ENCODE results near the gene POU6F2.
"Not testable (repeated sequence)": the region's sequence is repeated elsewhere in the genome, so short reads cannot be mapped to it uniquely, and the experiment has no call there.

Gene POU6F2

DNA sequence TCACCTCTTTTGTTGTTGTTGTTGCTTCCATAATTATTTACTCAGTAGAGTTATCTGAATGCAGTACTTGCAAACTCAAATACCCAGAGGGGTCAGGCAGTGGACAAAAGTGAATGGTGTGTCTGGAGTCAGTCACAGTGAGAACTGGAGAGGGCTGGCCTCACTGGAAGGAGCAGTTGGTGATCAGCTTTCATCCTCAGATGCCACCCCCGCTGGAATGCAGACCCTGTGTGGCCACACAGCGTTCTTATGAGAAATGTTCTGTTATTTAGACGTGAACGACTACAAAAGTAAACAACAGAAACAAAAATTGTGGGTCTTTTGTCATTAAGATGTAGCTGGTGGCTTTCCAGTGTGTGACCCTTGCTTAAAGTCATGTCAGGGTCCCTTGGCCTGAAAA is 39.1 kb upstream of the POU6F2 start:
- Histone ChIP-seq H3K9ac (ENCODE audit: low read depth, low read length, poor library complexity) (no peak overlapping the region), H2AFZ (ENCODE audit: low read length) (peak overlapping the region; percentile 54), H3K36me3 (replicated peaks in 1 of 2; ENCODE audit: control insufficient read depth in 2 of 2, insufficient read depth in 2 of 2, low read length in 2 of 2) (no peaks in the 10 kb centered on the region), H2BK15ac (ENCODE audit: low read length) (no peak overlapping the region), H3K23ac (ENCODE audit: low read depth, low read length, poor library complexity) (no peak overlapping the region), H3K4ac (ENCODE audit: low read length) (no peak overlapping the region), H3K9me3 (replicated peaks in 1 of 2; ENCODE audit: control insufficient read depth in 2 of 2, insufficient read depth in 1 of 2, low read depth in 1 of 2, low read length in 2 of 2) (no peaks in the 10 kb centered on the region), H2BK5ac (ENCODE audit: low read length) (no peak overlapping the region), H3K4me1 (ENCODE audit: control insufficient read depth in 2 of 2, insufficient read depth in 1 of 2, low read depth in 1 of 2, low read length in 2 of 2) (peaks cover 0 to 10% of the 10 kb centered on the region in 2 donors), H3K79me1 (ENCODE audit: low read depth, low read length) (no peaks in the 10 kb centered on the region), H2AK5ac (ENCODE audit: low read depth, low read length) (no peak overlapping the region), H3K14ac (ENCODE audit: low read length) (no peak overlapping the region), H3K18ac (ENCODE audit: low read length) (no peak overlapping the region), H3K4me3 (ENCODE audit: low read length in 2 of 2) (no peak overlapping the region), H3K27ac (replicated peaks; ENCODE audit: low read length) (no peak overlapping the region), H2BK120ac (ENCODE audit: low read depth, low read length) (no peak overlapping the region), H2BK12ac (ENCODE audit: low read length) (no peak overlapping the region), H4K91ac (ENCODE audit: low read depth, low read length, poor library complexity) (no peak overlapping the region), H3K4me2 (ENCODE audit: insufficient read depth, low read length, poor library complexity, severe bottlenecking) (no peak overlapping the region), H4K8ac (ENCODE audit: low read depth, low read length) (no peak overlapping the region), H3K27me3 (ENCODE audit: control insufficient read depth in 3 of 3, insufficient read depth in 3 of 3, low read depth in 1 of 3, low read length in 3 of 3) (no peaks in the 10 kb centered on the region)
- no CpG with 5 or more reads among the region's 4 CpGs for WGBS, 2 donors (ENCODE audit: extremely low coverage in 2 of 2, insufficient read length in 2 of 2, insufficient replicate concordance in 1 of 2)
- no peak for DNase-seq (ENCODE audit: low spot score)

DNA sequence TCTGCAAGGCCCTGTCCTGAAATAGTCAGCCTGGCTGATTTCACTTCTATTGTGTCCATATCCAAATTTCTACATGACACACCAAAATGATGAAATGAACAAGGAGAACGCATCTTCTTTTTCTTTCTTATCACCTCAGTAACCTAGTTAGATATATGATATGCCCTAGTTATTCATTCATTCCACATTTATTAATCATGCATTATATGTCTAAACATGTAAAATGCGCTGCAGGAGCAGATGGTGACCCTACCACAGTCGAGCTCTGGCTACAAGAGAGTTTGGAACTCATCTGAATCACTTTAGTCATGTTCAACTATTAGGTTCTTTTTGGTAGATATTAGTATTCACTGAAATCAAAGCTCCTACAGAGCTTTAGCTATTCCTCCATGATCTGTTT is 36.9 kb upstream of the POU6F2 start:
- no peaks in the 10 kb centered on the region for H3K27me3 ChIP-seq (ENCODE audit: control insufficient read depth in 3 of 3, insufficient read depth in 3 of 3, low read depth in 1 of 3, low read length in 3 of 3)
- no peak overlapping the region for H3K14ac ChIP-seq (ENCODE audit: low read length)
- no peak overlapping the region for H4K91ac ChIP-seq (ENCODE audit: low read depth, low read length, poor library complexity)
- no peak overlapping the region for H2BK5ac ChIP-seq (ENCODE audit: low read length)
- H2BK120ac ChIP-seq (ENCODE audit: low read depth, low read length), result no peak overlapping the region
- no peak overlapping the region for H3K4ac ChIP-seq (ENCODE audit: low read length)
- H3K4me3 ChIP-seq (ENCODE audit: low read length in 2 of 2), result no peak overlapping the region
- H4K8ac ChIP-seq (ENCODE audit: low read depth, low read length), result no peak overlapping the region
- DNase-seq (ENCODE audit: low spot score), result no peak
- no CpG with 5 or more reads among the region's 3 CpGs for WGBS, 2 donors (ENCODE audit: extremely low coverage in 2 of 2, insufficient read length in 2 of 2, insufficient replicate concordance in 1 of 2)
- no peak overlapping the region for H2BK15ac ChIP-seq (ENCODE audit: low read length)
- H3K4me2 ChIP-seq (ENCODE audit: insufficient read depth, low read length, poor library complexity, severe bottlenecking), result no peak overlapping the region
- no peaks in the 10 kb centered on the region for H3K9me3 ChIP-seq (replicated peaks in 1 of 2; ENCODE audit: control insufficient read depth in 2 of 2, insufficient read depth in 1 of 2, low read depth in 1 of 2, low read length in 2 of 2)
- H2AK5ac ChIP-seq (ENCODE audit: low read depth, low read length), result no peak overlapping the region
- no peaks in the 10 kb centered on the region for H3K79me1 ChIP-seq (ENCODE audit: low read depth, low read length)
- no peak overlapping the region for H2AFZ ChIP-seq (ENCODE audit: low read length)
- H3K9ac ChIP-seq (ENCODE audit: low read depth, low read length, poor library complexity), result no peak overlapping the region
- no peaks in the 10 kb centered on the region for H3K36me3 ChIP-seq (replicated peaks in 1 of 2; ENCODE audit: control insufficient read depth in 2 of 2, insufficient read depth in 2 of 2, low read length in 2 of 2)
- no peak overlapping the region for H3K27ac ChIP-seq (replicated peaks; ENCODE audit: low read length)
- no peak overlapping the region for H2BK12ac ChIP-seq (ENCODE audit: low read length)
- no peak overlapping the region for H3K18ac ChIP-seq (ENCODE audit: low read length)
- H3K23ac ChIP-seq (ENCODE audit: low read depth, low read length, poor library complexity), result no peak overlapping the region
- peaks cover 0 to 5% of the 10 kb centered on the region in 2 donors for H3K4me1 ChIP-seq (ENCODE audit: control insufficient read depth in 2 of 2, insufficient read depth in 1 of 2, low read depth in 1 of 2, low read length in 2 of 2)

DNA sequence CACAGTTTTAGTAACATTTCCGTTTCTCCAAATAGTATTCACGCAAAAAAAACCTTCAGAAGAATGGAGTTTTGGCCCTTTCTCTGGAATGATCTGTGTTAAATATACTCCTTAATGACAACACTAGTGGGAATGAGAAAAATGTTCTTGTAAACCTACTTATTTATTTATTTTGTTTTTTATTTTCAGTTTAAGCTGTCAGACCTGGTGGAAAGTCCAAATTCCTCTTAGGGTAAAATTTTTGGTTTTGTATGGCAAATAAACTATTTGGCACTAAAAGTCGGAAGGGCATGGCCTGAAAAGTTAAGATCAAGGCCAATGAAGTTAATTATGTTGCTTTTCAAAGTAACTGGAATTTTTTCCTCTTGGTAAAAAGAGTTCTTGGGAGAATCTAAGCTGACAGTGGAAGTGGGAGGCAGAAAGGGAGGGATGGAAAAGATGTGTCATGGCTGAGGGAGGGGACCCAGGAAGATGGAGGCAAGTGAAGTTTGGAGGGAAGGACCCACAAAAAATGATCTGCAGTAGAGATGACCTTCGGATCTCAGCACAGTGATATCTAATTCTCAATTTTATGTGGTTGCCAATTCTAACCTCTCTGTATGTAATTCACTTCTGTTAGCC is 35.2 kb upstream of the POU6F2 start:
- Histone ChIP-seq H3K27ac (replicated peaks; ENCODE audit: low read length) (no peak overlapping the region), H2BK12ac (ENCODE audit: low read length) (no peak overlapping the region), H3K4me2 (ENCODE audit: insufficient read depth, low read length, poor library complexity, severe bottlenecking) (no peak overlapping the region), H3K18ac (ENCODE audit: low read length) (no peak overlapping the region), H3K4ac (ENCODE audit: low read length) (no peak overlapping the region), H3K9ac (ENCODE audit: low read depth, low read length, poor library complexity) (no peak overlapping the region), H2AFZ (ENCODE audit: low read length) (no peak overlapping the region), H3K4me1 (ENCODE audit: control insufficient read depth in 2 of 2, insufficient read depth in 1 of 2, low read depth in 1 of 2, low read length in 2 of 2) (peaks cover 3 to 5% of the 10 kb centered on the region in 2 donors), H3K4me3 (ENCODE audit: low read length in 2 of 2) (no peak overlapping the region), H3K36me3 (replicated peaks in 1 of 2; ENCODE audit: control insufficient read depth in 2 of 2, insufficient read depth in 2 of 2, low read length in 2 of 2) (no peaks in the 10 kb centered on the region), H2BK15ac (ENCODE audit: low read length) (no peak overlapping the region), H2BK120ac (ENCODE audit: low read depth, low read length) (no peak overlapping the region), H3K9me3 (replicated peaks in 1 of 2; ENCODE audit: control insufficient read depth in 2 of 2, insufficient read depth in 1 of 2, low read depth in 1 of 2, low read length in 2 of 2) (no peaks in the 10 kb centered on the region), H3K14ac (ENCODE audit: low read length) (no peak overlapping the region), H2AK5ac (ENCODE audit: low read depth, low read length) (no peak overlapping the region), H3K23ac (ENCODE audit: low read depth, low read length, poor library complexity) (no peak overlapping the region), H4K8ac (ENCODE audit: low read depth, low read length) (no peak overlapping the region), H2BK5ac (ENCODE audit: low read length) (no peak overlapping the region), H3K79me1 (ENCODE audit: low read depth, low read length) (no peaks in the 10 kb centered on the region), H3K27me3 (ENCODE audit: control insufficient read depth in 3 of 3, insufficient read depth in 3 of 3, low read depth in 1 of 3, low read length in 3 of 3) (no peaks in the 10 kb centered on the region), H4K91ac (ENCODE audit: low read depth, low read length, poor library complexity) (no peak overlapping the region)
- no peak for DNase-seq (ENCODE audit: low spot score)
- no CpG with 5 or more reads among the region's 4 CpGs for WGBS, 2 donors (ENCODE audit: extremely low coverage in 2 of 2, insufficient read length in 2 of 2, insufficient replicate concordance in 1 of 2)

DNA sequence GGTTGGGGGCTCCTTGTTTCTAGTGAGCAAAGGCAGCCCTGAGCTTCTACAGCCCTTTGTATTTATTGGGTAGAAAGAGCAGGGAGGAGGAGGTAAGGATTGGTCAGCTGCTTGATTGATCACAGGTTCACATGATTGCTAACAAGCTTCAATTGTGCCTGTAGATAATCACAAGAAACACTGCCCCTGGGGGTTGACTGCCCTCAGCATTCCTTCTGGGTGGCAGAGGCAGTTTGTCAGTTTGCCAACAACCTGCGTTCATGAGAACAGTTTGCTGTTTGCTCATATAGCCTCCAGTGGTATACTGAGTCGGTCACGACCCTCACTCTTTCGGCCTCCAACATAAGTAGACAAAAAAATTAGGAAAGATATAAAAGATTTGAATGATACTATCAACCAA is 30.2 kb upstream of the POU6F2 start:
- H3K18ac ChIP-seq (ENCODE audit: low read length); DNase-seq (ENCODE audit: low spot score); H2BK120ac ChIP-seq (ENCODE audit: low read depth, low read length); H4K8ac ChIP-seq (ENCODE audit: low read depth, low read length); H3K9me3 ChIP-seq (replicated peaks in 1 of 2; ENCODE audit: control insufficient read depth in 2 of 2, insufficient read depth in 1 of 2, low read depth in 1 of 2, low read length in 2 of 2); H3K4me3 ChIP-seq (ENCODE audit: low read length in 2 of 2); H2AK5ac ChIP-seq (ENCODE audit: low read depth, low read length); H3K36me3 ChIP-seq (replicated peaks in 1 of 2; ENCODE audit: control insufficient read depth in 2 of 2, insufficient read depth in 2 of 2, low read length in 2 of 2); H3K27ac ChIP-seq (replicated peaks; ENCODE audit: low read length); H3K23ac ChIP-seq (ENCODE audit: low read depth, low read length, poor library complexity); H2BK12ac ChIP-seq (ENCODE audit: low read length); H3K4me1 ChIP-seq (ENCODE audit: control insufficient read depth in 2 of 2, insufficient read depth in 1 of 2, low read depth in 1 of 2, low read length in 2 of 2); H3K9ac ChIP-seq (ENCODE audit: low read depth, low read length, poor library complexity); H2BK15ac ChIP-seq (ENCODE audit: low read length); H3K14ac ChIP-seq (ENCODE audit: low read length); H2AFZ ChIP-seq (ENCODE audit: low read length); H3K27me3 ChIP-seq (ENCODE audit: control insufficient read depth in 3 of 3, insufficient read depth in 3 of 3, low read depth in 1 of 3, low read length in 3 of 3); H3K4me2 ChIP-seq (ENCODE audit: insufficient read depth, low read length, poor library complexity, severe bottlenecking); H3K4ac ChIP-seq (ENCODE audit: low read length); H2BK5ac ChIP-seq (ENCODE audit: low read length); H3K79me1 ChIP-seq (ENCODE audit: low read depth, low read length); H4K91ac ChIP-seq (ENCODE audit: low read depth, low read length, poor library complexity): not testable (repeated sequence)
- WGBS, 2 donors (ENCODE audit: extremely low coverage in 2 of 2, insufficient read length in 2 of 2, insufficient replicate concordance in 1 of 2), result no CpG with 5 or more reads among the region's 4 CpGs

Data from neuronal stem cell (in vitro differentiated cells).